HG03135 (cell line): ENCODE measurements around the gene MPHOSPH10.
A peak's percentile ranks its signal among the peaks of the same experiment; 100 is the strongest.
"Not testable (repeated sequence)": the region's sequence is repeated elsewhere in the genome, so short reads cannot be mapped to it uniquely, and the experiment has no call there.

Source experiments
- ATAC-seq: cut with Tn5 transposase; IDR thresholded peaks from one replicate; pipeline ENCODE4 v1.9.1; 2021; ENCODE audit warnings: mild to moderate bottlenecking, moderate library complexity; ENCODE audit not compliant: unreplicated experiment

The MPHOSPH10 gene

GRCh38 chr2:71130152-71130904 is at the start of gene MPHOSPH10, which contains the start of gene MCEE:
TSS of gene MPHOSPH10 (plus strand) at chr2:71130634. CDS start at chr2:71130666, 32 bp downstream.
TSS of gene MCEE (minus strand) at chr2:71130229. CDS start at chr2:71130219, 10 bp downstream.
- peak; percentile 94 for ATAC-seq

GRCh38 chr2:71082402-71083252 is 47.8 kb upstream of the MPHOSPH10 start:
- ATAC-seq: no peak

- not testable (repeated sequence) for ATAC-seq
Observed at GRCh38 chr2:71083297-71083696, 47.1 kb upstream of the MPHOSPH10 start.

GRCh38 chr2:71083752-71084312 is 46.6 kb upstream of the MPHOSPH10 start:
- not testable (repeated sequence) for ATAC-seq

GRCh38 chr2:71085325-71086003 is 45.0 kb upstream of the MPHOSPH10 start:
- not testable (repeated sequence) for ATAC-seq

- ATAC-seq: not testable (repeated sequence)
Observed at GRCh38 chr2:71089475-71089874, 41.0 kb upstream of the MPHOSPH10 start.

- not testable (repeated sequence) for ATAC-seq
Observed at GRCh38 chr2:71091808-71092207, 38.6 kb upstream of the MPHOSPH10 start.

GRCh38 chr2:71092491-71093260 is 37.8 kb upstream of the MPHOSPH10 start:
- ATAC-seq: not testable (repeated sequence)

GRCh38 chr2:71100195-71100964 is 30.1 kb upstream of the MPHOSPH10 start:
- ATAC-seq: no peak

GRCh38 chr2:71101656-71102055 is 28.8 kb upstream of the MPHOSPH10 start:
- no peak for ATAC-seq

GRCh38 chr2:71102981-71103681 is 27.3 kb upstream of the MPHOSPH10 start:
- ATAC-seq: no peak

- ATAC-seq: no peak
Observed at GRCh38 chr2:71103809-71104208, 26.6 kb upstream of the MPHOSPH10 start.

- ATAC-seq: not testable (repeated sequence)
Observed at GRCh38 chr2:71106463-71106862, 24.0 kb upstream of the MPHOSPH10 start.

GRCh38 chr2:71108091-71108490 is 22.3 kb upstream of the MPHOSPH10 start:
- no peak for ATAC-seq

- no peak for ATAC-seq
Observed at GRCh38 chr2:71113843-71114242, 16.6 kb upstream of the MPHOSPH10 start.

- no peak for ATAC-seq
Observed at GRCh38 chr2:71117063-71117462, 13.4 kb upstream of the MPHOSPH10 start.

GRCh38 chr2:71120195-71120594 is 10.2 kb upstream of the MPHOSPH10 start:
- no peak for ATAC-seq

GRCh38 chr2:71121479-71121878 is 9.0 kb upstream of the MPHOSPH10 start:
- ATAC-seq: no peak
